Testis (tissue), 2 donors: ENCODE data around the gene STAT3.
"Not testable (repeated sequence)": the region's sequence is repeated elsewhere in the genome, so short reads cannot be mapped to it uniquely, and the experiment has no call there.

ENCODE experiments used
- CTCF ChIP-seq, 3 experiments: fragments of 450-650 bp in 2 of 3; fragments of 200-600 bp in 1 of 3; sonication (generic) in 1 of 3; IDR thresholded peaks; one replicate each; pipeline ENCODE4 v1.5.1; 2016 to 2019; ENCODE audit warnings: antibody characterized with exemption in 3 of 3, mild to moderate bottlenecking in 2 of 3, moderate library complexity in 1 of 3
- POLR2A ChIP-seq: fragments of 450-650 bp; IDR thresholded peaks from one replicate; pipeline ENCODE4 v1.6.1; 2017; ENCODE audit warnings: antibody characterized with exemption, mild to moderate bottlenecking, moderate library complexity

GRCh38 chr17:42368310-42368709 lies 19.9 kb downstream of the STAT3 start:
- TF ChIP-seq CTCF (IDR thresholded peaks at IDR 0.05); POLR2A: not testable (repeated sequence)
